HepG2 (cell line): ENCODE data around the gene ZNF148. TPM values are rescaled to one million over a fixed set of nuclear protein-coding genes. Genes with fewer than 3 reads are reported as not detected.

ENCODE experiments used
- ATAC-seq: fragments of 200-7000 bp; cut with Tn5 transposase; 3 replicates; pipeline ENCODE4 v1.9.1; 2020; ENCODE audit warnings: mild to moderate bottlenecking, moderate library complexity
- BruUV-seq: library from RNA; stranded (reverse); fragments of 400-500 nt; replicated peaks from 2 replicates; lab custom pipeline; 2021; lab: Mats Ljungman, UMichigan
- CTCF ChIA-PET: fragments of 300-600 bp; formaldehyde crosslinking; extraction: SDS; loops from one replicate; lab custom pipeline; 2021; ENCODE audit warnings: low total read pairs, inconsistent platforms, low intra/inter-chr PET ratio; lab: Yijun Ruan, JAX
- POLR2A ChIA-PET: fragments of 350-600 bp; sonication (Branson Sonifier 250); formaldehyde crosslinking; loops from one replicate; lab custom pipeline; 2020; ENCODE audit warnings: antibody characterized with exemption, inconsistent platforms; lab: Yijun Ruan, JAX
- DNase-seq: peaks from one replicate; pipeline ENCODE4 v3.0.0-alpha.2; 2015; ENCODE audit warnings: low spot score
- FAIRE-seq: peaks from 3 replicates; lab custom pipeline; 2011; peaks lifted over from hg19 to GRCh38; lab: Jason Lieb, UNC
- H2AFZ ChIP-seq: one replicate; pipeline ENCODE4 v1.6.1; 2011; ENCODE audit warnings: low read length, inconsistent platforms
- H3K27ac ChIP-seq: fragments of 300-600 bp; 3 replicates; pipeline ENCODE4 v1.8.0; 2011; ENCODE audit warnings: mixed run types, mild to moderate bottlenecking, mixed read lengths, low read length, inconsistent platforms; ENCODE audit not compliant: insufficient read depth; ENCODE audit errors: extremely low read length
- H3K27me3 ChIP-seq, 2 experiments: fragments of 200-600 bp in 1 of 2; 2 replicates in 1 of 2; 3 replicates in 1 of 2; pipeline versions ENCODE4 v1.6.0 to v1.8.0; 2011; ENCODE audit warnings: low read length in 2 of 2, mild to moderate bottlenecking in 2 of 2, moderate library complexity in 2 of 2, inconsistent platforms in 1 of 2; ENCODE audit not compliant: insufficient read depth in 2 of 2, control insufficient read depth in 1 of 2
- H3K36me3 ChIP-seq, 2 experiments: fragments of 200-600 bp in 1 of 2; replicated peaks in 1 of 2; 2 replicates in 1 of 2; 3 replicates in 1 of 2; pipeline versions ENCODE4 v1.5.1 to v1.8.0; 2011; ENCODE audit warnings: low read length in 2 of 2, inconsistent platforms in 1 of 2; ENCODE audit not compliant: insufficient read depth in 2 of 2, control insufficient read depth in 1 of 2
- H3K4me1 ChIP-seq: 2 replicates; pipeline ENCODE4 v1.5.1; 2012; ENCODE audit warnings: low read length, inconsistent platforms; ENCODE audit not compliant: insufficient read depth
- H3K4me2 ChIP-seq: 2 replicates; pipeline ENCODE4 v1.6.0; 2011; ENCODE audit warnings: low read depth, low read length, inconsistent platforms
- H3K4me3 ChIP-seq, 3 experiments: fragments of 200-600 bp in 1 of 3; sonication (generic), shearing (Covaris generic) in 1 of 3; replicated peaks in 1 of 3; 2 replicates each; pipeline ENCODE4 v1.5.1; 2011 to 2016; ENCODE audit warnings: low read length in 3 of 3, inconsistent platforms in 2 of 3, low read depth in 2 of 3, mild to moderate bottlenecking in 2 of 3, control low read depth in 1 of 3, mixed read lengths in 1 of 3; ENCODE audit not compliant: insufficient read depth in 1 of 3
- H3K79me2 ChIP-seq: one replicate; pipeline ENCODE4 v1.6.1; 2011; ENCODE audit warnings: low read length, inconsistent platforms; ENCODE audit not compliant: insufficient read depth
- H3K9ac ChIP-seq: 2 replicates; pipeline ENCODE4 v1.6.0; 2011; ENCODE audit warnings: mild to moderate bottlenecking, low read depth, low read length, inconsistent platforms; ENCODE audit not compliant: insufficient read depth
- H3K9me3 ChIP-seq: 2 replicates; pipeline ENCODE4 v1.5.1; 2012; ENCODE audit warnings: mild to moderate bottlenecking, low read length
- H4K20me1 ChIP-seq: 2 replicates; pipeline ENCODE4 v1.6.0; 2011; ENCODE audit warnings: inconsistent platforms, mild to moderate bottlenecking, low read length, moderate library complexity; ENCODE audit not compliant: insufficient read depth
- CBX2 ChIP-seq, 2 experiments: fragments of 200-600 bp in 1 of 2; sonication (generic); formaldehyde crosslinking in 1 of 2; IDR thresholded peaks; 2 replicates each; pipeline versions ENCODE4 v1.7.0 to v1.8.1; 2018 to 2022; ENCODE audit warnings: low read depth in 2 of 2, low read length in 1 of 2, mild to moderate bottlenecking in 1 of 2, missing genetic modification reagents in 1 of 2
- DMAP1 ChIP-seq: IDR thresholded peaks from 2 replicates; pipeline ENCODE4 v1.6.1; 2016
- ESRRA ChIP-seq: sonication (generic); formaldehyde crosslinking; IDR thresholded peaks from 2 replicates; pipeline ENCODE4 v1.5.1; 2020; ENCODE audit warnings: mild to moderate bottlenecking, low read depth, missing genetic modification reagents
- HNF4A ChIP-seq: sonication (generic); formaldehyde crosslinking; IDR thresholded peaks from 2 replicates; pipeline ENCODE4 v1.4.0; 2020; ENCODE audit warnings: missing genetic modification reagents
- MZF1 ChIP-seq: sonication (generic); formaldehyde crosslinking; IDR thresholded peaks from 2 replicates; pipeline ENCODE4 v1.8.1; 2023; ENCODE audit warnings: mild to moderate bottlenecking, missing genetic modification reagents, borderline replicate concordance
- STAT5B ChIP-seq: sonication (generic); formaldehyde crosslinking; IDR thresholded peaks from 2 replicates; pipeline ENCODE4 v1.4.0; 2020; ENCODE audit warnings: missing genetic modification reagents
- ZNF101 ChIP-seq: sonication (generic); formaldehyde crosslinking; IDR thresholded peaks from 2 replicates; pipeline ENCODE4 v1.4.0; 2020; ENCODE audit warnings: mild to moderate bottlenecking, low read depth, missing genetic modification reagents, borderline replicate concordance
- ZNF333 ChIP-seq: sonication (generic); formaldehyde crosslinking; IDR thresholded peaks from 2 replicates; pipeline ENCODE4 v1.4.0; 2020; ENCODE audit warnings: mild to moderate bottlenecking, missing genetic modification reagents, borderline replicate concordance
- ZNF598 ChIP-seq: sonication (generic); formaldehyde crosslinking; IDR thresholded peaks from 2 replicates; pipeline ENCODE4 v1.5.1; 2020; ENCODE audit warnings: mild to moderate bottlenecking, missing genetic modification reagents, borderline replicate concordance
- WGBS: methylation state at CpG from one replicate; pipeline ENCODE4 v1.1.6; 2017; ENCODE audit warnings: low lambda C conversion rate; 5-methylcytosine and 5-hydroxymethylcytosine counted together
- in situ Hi-C: cut with HindIII; loops from 2 replicates; pipeline ENCODE4 v1.10.0; 2017; ENCODE audit warnings: low pct_unique_long_range_greater_than_20kb; ENCODE audit not compliant: extremely low pct_ligation_motif_present
- intact Hi-C: fragments of 100-400 bp; cut with micrococcal nuclease; formaldehyde crosslinking; loops from one replicate; pipeline ENCODE4 v1.10.0; 2022; ENCODE audit not compliant: unreplicated experiment
- polyA plus RNA-seq, 8 experiments: library from polyadenylated mRNA; depleted of rRNA in 3 of 8; stranded (reverse) in 7 of 8; unstranded in 1 of 8; fragments of >200 nt; fragmentation: Illumina TruSeq in 4 of 8; extraction: Trizol in 4 of 8; gene quantifications; 2 replicates each; pipeline versions ENCODE4 v1.2.1 to v1.2.3, GENCODE V29; 2011 to 2016; ENCODE audit warnings: low read depth in 4 of 8, missing spikeins in 1 of 8, mixed read lengths in 1 of 8; ENCODE audit not compliant: insufficient read depth in 1 of 8
- total RNA-seq, 5 experiments: library from RNA; depleted of rRNA; stranded (reverse); fragments of >200 nt; fragmentation: Illumina TruSeq; extraction: Trizol; gene quantifications; 2 replicates each; pipeline ENCODE4 v1.2.3, GENCODE V29; 2016; ENCODE audit warnings: low read depth in 1 of 5
- TF ChIP-seq, protein P1 (sequence below): sonication (generic); formaldehyde crosslinking; IDR thresholded peaks from 2 replicates; pipeline ENCODE4 v1.8.1; 2023; ENCODE audit warnings: missing genetic modification reagents, inconsistent platforms, borderline replicate concordance
- TF ChIP-seq, protein P2 (sequence below): sonication (generic); formaldehyde crosslinking; IDR thresholded peaks from 2 replicates; pipeline ENCODE4 v1.4.0; 2020; ENCODE audit warnings: missing genetic modification reagents, borderline replicate concordance

The ZNF148 gene
- total and polyA plus RNA-seq, 2 of the 13 experiments (the other 11 are each of a cell fraction or from before 2014, with no cell fraction given): 10.6 to 36.1 TPM

- POLR2A ChIA-PET: no interaction called here
- Histone ChIP-seq H3K27ac (no peak overlapping the region), H3K36me3 (peaks cover 2 to 7% of the 10 kb centered on the region in 2 experiments; a peak in 3 of 5 replicates), H3K27me3 (no peaks in the 10 kb centered on the region), H3K4me1 (no peaks in the 10 kb centered on the region), H3K9me3 (no peaks in the 10 kb centered on the region), H3K9ac (no peak overlapping the region), H4K20me1 (no peaks in the 10 kb centered on the region), H2AFZ (no peak overlapping the region), H3K4me2 (no peak overlapping the region), H3K79me2 (no peaks in the 10 kb centered on the region), H3K4me3 (no peak overlapping the region)
- intact Hi-C loops: no loop called here
- no peak for ATAC-seq
- WGBS: 83% methylated on average over 7 of the region's 7 CpGs
- DNase-seq: no peak
- in situ Hi-C loops: no loop called here
- TF ChIP-seq ZNF101 (CRISPR knock-in tag) (no peak), ZNF598 (CRISPR knock-in tag) (no peak), HNF4A (CRISPR knock-in tag) (no peak), MZF1 (CRISPR knock-in tag) (no peak)
- TF ChIP-seq, protein P1, sequence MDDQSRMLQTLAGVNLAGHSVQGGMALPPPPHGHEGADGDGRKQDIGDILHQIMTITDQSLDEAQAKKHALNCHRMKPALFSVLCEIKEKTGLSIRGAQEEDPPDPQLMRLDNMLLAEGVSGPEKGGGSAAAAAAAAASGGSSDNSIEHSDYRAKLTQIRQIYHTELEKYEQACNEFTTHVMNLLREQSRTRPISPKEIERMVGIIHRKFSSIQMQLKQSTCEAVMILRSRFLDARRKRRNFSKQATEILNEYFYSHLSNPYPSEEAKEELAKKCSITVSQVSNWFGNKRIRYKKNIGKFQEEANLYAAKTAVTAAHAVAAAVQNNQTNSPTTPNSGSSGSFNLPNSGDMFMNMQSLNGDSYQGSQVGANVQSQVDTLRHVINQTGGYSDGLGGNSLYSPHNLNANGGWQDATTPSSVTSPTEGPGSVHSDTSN (CRISPR knock-in tag): no peak
- FAIRE-seq: no peak
- CTCF ChIA-PET: no interaction called here
- BruUV-seq: no TSS peak
These were observed 104.0 kb downstream of the ZNF148 start for GRCh38 chr3:125271127-125271526.

DNA sequence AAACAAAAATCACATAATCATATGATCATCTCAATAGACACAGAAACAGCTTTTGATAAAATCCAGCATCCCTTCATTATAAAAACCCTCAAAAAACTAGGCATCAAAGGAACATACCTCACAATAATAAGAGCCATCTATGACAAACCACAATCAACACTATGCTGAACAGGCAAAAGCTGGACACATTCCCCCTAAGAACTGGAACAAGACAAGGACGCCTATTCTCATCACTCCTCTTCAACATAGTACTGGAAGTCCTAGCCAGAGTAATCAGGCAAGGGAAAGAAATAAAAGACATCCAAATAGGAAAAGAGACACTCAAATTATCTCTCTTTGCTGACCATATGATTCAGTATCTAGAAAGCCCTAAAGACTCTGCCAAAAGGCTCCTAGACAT lies 107.7 kb downstream of the ZNF148 start:
- FAIRE-seq: no peak
- H3K4me3 ChIP-seq: no peak overlapping the region
- intact Hi-C loops: no loop called here
- TF ChIP-seq, protein P2, sequence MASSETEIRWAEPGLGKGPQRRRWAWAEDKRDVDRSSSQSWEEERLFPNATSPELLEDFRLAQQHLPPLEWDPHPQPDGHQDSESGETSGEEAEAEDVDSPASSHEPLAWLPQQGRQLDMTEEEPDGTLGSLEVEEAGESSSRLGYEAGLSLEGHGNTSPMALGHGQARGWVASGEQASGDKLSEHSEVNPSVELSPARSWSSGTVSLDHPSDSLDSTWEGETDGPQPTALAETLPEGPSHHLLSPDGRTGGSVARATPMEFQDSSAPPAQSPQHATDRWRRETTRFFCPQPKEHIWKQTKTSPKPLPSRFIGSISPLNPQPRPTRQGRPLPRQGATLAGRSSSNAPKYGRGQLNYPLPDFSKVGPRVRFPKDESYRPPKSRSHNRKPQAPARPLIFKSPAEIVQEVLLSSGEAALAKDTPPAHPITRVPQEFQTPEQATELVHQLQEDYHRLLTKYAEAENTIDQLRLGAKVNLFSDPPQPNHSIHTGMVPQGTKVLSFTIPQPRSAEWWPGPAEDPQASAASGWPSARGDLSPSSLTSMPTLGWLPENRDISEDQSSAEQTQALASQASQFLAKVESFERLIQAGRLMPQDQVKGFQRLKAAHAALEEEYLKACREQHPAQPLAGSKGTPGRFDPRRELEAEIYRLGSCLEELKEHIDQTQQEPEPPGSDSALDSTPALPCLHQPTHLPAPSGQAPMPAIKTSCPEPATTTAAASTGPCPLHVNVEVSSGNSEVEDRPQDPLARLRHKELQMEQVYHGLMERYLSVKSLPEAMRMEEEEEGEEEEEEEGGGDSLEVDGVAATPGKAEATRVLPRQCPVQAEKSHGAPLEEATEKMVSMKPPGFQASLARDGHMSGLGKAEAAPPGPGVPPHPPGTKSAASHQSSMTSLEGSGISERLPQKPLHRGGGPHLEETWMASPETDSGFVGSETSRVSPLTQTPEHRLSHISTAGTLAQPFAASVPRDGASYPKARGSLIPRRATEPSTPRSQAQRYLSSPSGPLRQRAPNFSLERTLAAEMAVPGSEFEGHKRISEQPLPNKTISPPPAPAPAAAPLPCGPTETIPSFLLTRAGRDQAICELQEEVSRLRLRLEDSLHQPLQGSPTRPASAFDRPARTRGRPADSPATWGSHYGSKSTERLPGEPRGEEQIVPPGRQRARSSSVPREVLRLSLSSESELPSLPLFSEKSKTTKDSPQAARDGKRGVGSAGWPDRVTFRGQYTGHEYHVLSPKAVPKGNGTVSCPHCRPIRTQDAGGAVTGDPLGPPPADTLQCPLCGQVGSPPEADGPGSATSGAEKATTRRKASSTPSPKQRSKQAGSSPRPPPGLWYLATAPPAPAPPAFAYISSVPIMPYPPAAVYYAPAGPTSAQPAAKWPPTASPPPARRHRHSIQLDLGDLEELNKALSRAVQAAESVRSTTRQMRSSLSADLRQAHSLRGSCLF (CRISPR knock-in tag): no peak
- no peak for TF ChIP-seq ESRRA (CRISPR knock-in tag)
- TF ChIP-seq ZNF333 (CRISPR knock-in tag): no peak
- TF ChIP-seq STAT5B: no peak
- TF ChIP-seq DMAP1: no peak
- TF ChIP-seq CBX2 (IDR thresholded peaks at IDR 0.05; ENCODE audit: low read depth, low read length): no peak
- no peak for TF ChIP-seq CBX2 (CRISPR knock-in tag; IDR thresholded peaks at IDR 0.05; ENCODE audit: low read depth)

More for the DNA sequence above, 107.7 kb downstream of the ZNF148 start:
- Histone ChIP-seq H3K9me3 (no peaks in the 10 kb centered on the region), H3K27ac (no peak overlapping the region), H3K4me2 (no peak overlapping the region), H3K9ac (no peak overlapping the region), H3K36me3 (peaks cover 0 to 13% of the 10 kb centered on the region in 2 experiments; a peak in 1 of 5 replicates), H3K27me3 (no peaks in the 10 kb centered on the region), H3K79me2 (no peaks in the 10 kb centered on the region), H3K4me1 (peaks cover 10% of the 10 kb centered on the region), H2AFZ (no peak overlapping the region), H4K20me1 (no peaks in the 10 kb centered on the region)
- ChIA-PET CTCF (no interaction called here), POLR2A (no interaction called here)
- 100% methylated on average over 1 of the region's 1 CpG for WGBS
- in situ Hi-C loops: no loop called here
- no peak for DNase-seq
- no TSS peak for BruUV-seq
- no peak for ATAC-seq
